ENCODE results near the gene PPFIBP2. TPM values are rescaled to one million over a fixed set of nuclear protein-coding genes. Genes with fewer than 3 reads are reported as not detected.

Gene PPFIBP2
- total and polyA plus RNA-seq, 12 donors = 6.4 to 40.7 (median 21.4) TPM

DNA sequence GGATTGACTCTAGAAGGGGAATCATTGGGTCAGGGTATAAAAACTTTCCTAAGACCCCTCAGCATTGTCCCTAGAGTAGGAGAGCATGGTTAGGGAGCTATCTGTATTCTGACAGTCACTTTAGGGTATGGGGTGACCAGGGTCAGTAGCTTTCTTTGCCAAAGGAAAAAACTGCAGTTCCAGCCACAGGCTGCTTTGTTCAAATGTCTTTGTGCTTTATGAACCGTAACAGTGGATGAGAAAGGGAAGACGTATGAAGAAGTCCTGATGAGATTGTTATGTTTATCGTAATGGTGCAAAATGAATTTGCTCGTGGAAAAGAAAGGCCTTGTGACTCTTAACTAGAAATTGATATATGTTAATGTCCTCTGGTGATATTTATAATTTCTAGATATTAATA lies 129.5 kb downstream of the PPFIBP2 start:
- intact Hi-C loops (cut with DNase I) = no loop called here
- peaks cover 0 to 76% (median 17%) of the 10 kb centered on the region in 9 donors for H3K36me3 ChIP-seq

DNA sequence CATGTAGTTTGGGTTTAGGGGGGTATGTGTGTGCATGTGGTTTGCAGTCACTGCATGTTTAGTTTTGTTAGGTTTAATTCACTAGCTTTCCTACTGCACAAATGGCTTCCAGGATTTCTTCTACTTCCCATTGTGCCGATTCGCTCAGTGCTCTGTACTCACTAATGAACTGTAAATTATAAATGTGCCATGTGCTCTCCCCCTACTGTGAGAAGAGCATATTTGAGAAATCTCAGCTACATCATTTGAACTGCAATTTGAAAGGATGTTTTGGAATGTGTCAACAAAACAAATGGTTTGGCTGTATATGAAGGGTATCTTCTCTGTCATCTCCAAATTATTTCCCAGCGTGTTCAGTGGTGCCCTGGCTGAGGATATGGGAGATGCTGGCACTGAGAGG lies 131.4 kb downstream of the PPFIBP2 start:
- no peak for DNase-seq
- H3K27me3 ChIP-seq = no peaks in the 10 kb centered on the region
- H3K4me1 ChIP-seq = no peaks in the 10 kb centered on the region
- no peak overlapping the region for H3K27ac ChIP-seq
- intact Hi-C loops (cut with DNase I) = no loop called here
- no peaks in the 10 kb centered on the region for H3K9me3 ChIP-seq
- peaks cover 0 to 91% (median 32%) of the 10 kb centered on the region in 9 donors for H3K36me3 ChIP-seq
- no peak for ATAC-seq
- H3K4me3 ChIP-seq = no peak overlapping the region
- TF ChIP-seq, protein P1, sequence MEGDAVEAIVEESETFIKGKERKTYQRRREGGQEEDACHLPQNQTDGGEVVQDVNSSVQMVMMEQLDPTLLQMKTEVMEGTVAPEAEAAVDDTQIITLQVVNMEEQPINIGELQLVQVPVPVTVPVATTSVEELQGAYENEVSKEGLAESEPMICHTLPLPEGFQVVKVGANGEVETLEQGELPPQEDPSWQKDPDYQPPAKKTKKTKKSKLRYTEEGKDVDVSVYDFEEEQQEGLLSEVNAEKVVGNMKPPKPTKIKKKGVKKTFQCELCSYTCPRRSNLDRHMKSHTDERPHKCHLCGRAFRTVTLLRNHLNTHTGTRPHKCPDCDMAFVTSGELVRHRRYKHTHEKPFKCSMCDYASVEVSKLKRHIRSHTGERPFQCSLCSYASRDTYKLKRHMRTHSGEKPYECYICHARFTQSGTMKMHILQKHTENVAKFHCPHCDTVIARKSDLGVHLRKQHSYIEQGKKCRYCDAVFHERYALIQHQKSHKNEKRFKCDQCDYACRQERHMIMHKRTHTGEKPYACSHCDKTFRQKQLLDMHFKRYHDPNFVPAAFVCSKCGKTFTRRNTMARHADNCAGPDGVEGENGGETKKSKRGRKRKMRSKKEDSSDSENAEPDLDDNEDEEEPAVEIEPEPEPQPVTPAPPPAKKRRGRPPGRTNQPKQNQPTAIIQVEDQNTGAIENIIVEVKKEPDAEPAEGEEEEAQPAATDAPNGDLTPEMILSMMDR (IDR thresholded peaks at IDR 0.05) = no peak
- 93 to 94% methylated on average over 3 of the region's 3 CpGs for WGBS, 2 donors

More for the DNA sequence above, 129.5 kb downstream of the PPFIBP2 start:
- Histone ChIP-seq H3K27me3 (no peaks in the 10 kb centered on the region), H3K9me3 (no peaks in the 10 kb centered on the region), H3K27ac (no peak overlapping the region), H3K4me3 (no peak overlapping the region), H3K4me1 (peaks cover 0 to 17% (median 9%) of the 10 kb centered on the region in 9 donors)
- TF ChIP-seq, protein P1 (IDR thresholded peaks at IDR 0.05) = no peak
- DNase-seq = no peak
- 84 to 87% methylated on average over 4 of the region's 4 CpGs for WGBS, 2 donors
- no peak for ATAC-seq

DNA sequence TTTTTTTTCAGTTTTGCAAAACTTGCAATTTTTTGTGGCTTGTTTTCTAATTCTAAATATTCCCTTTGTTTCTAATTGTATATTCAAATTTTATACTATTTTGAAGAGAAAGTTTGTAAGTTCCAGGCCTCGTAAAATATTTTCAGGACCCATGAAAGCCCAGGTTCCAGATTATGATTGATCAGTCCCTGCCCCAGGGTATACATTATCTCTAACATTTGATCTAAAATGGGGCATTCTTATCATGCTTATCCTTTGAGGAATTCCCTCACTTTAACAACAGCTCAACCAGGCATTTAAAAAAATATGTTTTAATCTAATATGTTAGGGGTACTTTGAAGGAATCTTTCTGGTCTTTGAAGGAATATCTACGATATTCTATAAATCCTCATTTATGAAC lies 133.1 kb downstream of the PPFIBP2 start:
- 89 to 93% methylated on average over 2 of the region's 2 CpGs for WGBS, 2 donors
- intact Hi-C loops (cut with DNase I) = no loop called here
- DNase-seq = no peak
- H3K27ac ChIP-seq = no peak overlapping the region
- H3K4me1 ChIP-seq = no peaks in the 10 kb centered on the region
- no peaks in the 10 kb centered on the region for H3K27me3 ChIP-seq
- no peak overlapping the region for H3K4me3 ChIP-seq
- peaks cover 0 to 91% (median 36%) of the 10 kb centered on the region in 9 donors for H3K36me3 ChIP-seq
- no peak for ATAC-seq
- TF ChIP-seq, protein P1 (IDR thresholded peaks at IDR 0.05) = no peak
- no peaks in the 10 kb centered on the region for H3K9me3 ChIP-seq

DNA sequence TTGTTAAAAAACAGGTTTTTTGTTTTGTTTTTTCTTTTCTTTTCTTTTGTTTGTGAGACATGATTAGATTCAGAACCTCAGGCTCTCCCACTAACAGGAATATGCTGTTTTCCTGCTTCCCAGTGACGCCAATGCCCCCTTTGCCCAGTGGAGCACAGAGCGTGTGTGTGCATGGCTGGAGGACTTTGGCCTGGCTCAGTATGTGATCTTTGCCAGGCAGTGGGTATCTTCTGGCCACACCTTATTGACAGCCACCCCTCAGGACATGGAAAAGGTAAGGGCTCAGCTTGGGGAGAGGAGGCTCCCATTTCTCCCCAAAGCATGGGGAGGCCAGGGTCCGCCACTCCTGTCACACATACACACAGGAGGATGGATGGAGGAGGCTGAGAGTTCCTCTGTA lies 134.5 kb downstream of the PPFIBP2 start:
- no peak overlapping the region for H3K27ac ChIP-seq
- no peak for ATAC-seq
- TF ChIP-seq, protein P1 (IDR thresholded peaks at IDR 0.05) = no peak
- intact Hi-C loops (cut with DNase I) = no loop called here
- 88 to 95% methylated on average over 3 of the region's 3 CpGs for WGBS, 2 donors
- no peak for DNase-seq
- H3K36me3 ChIP-seq = peaks cover 0 to 91% (median 43%) of the 10 kb centered on the region in 9 donors
- no peaks in the 10 kb centered on the region for H3K9me3 ChIP-seq
- H3K27me3 ChIP-seq = no peaks in the 10 kb centered on the region
- no peak overlapping the region for H3K4me3 ChIP-seq
- H3K4me1 ChIP-seq = no peaks in the 10 kb centered on the region

All from heart right ventricle (tissue), 16 donors.